ENCODE data around the gene PTPRN. TPM values are rescaled to one million over a fixed set of nuclear protein-coding genes. Genes with fewer than 3 reads are reported as not detected.

The PTPRN gene
- polyA plus RNA-seq, 1 experiment, result 11.7 TPM

DNA sequence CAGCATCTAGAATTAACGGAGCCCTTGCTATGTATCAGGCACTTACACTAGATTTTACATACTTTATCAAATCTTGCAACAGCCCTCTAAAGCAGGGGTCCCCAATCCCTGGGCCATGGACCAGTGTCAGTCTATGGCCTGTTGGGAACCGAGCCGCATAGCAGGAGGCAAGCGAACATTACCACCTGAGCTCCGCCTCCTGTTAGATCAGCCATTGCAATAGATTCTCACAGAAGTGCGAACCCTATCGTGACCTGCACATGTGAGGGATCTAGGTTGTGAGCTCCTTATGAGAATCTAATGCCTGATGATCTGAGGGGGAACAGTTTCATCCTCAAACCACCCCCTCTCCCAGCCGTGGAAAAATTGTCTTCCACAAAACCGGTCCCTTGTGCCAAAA lies 16.6 kb downstream of the PTPRN start:
- no peaks in the 10 kb centered on the region for H3K9me3 ChIP-seq (ENCODE audit: control insufficient read depth, insufficient read depth, low read length)
- H3K27ac ChIP-seq (ENCODE audit: low read depth, low read length), result no peak overlapping the region
- no peaks in the 10 kb centered on the region for H3K27me3 ChIP-seq (ENCODE audit: control insufficient read depth, insufficient read depth, low read length)
- CTCF ChIA-PET, result interaction anchor here (1.3 to 12.4 kb wide), 7 partner anchors 15 to 134 kb away, joined by 3 to 131 read pairs (median 6); partner anchors contain the start of genes NHEJ1 and ZFAND2B
- POLR2A ChIA-PET, result no interaction called here
- no peak overlapping the region for H3K4me3 ChIP-seq (ENCODE audit: low read depth, low read length)
- TF ChIP-seq, protein P1, sequence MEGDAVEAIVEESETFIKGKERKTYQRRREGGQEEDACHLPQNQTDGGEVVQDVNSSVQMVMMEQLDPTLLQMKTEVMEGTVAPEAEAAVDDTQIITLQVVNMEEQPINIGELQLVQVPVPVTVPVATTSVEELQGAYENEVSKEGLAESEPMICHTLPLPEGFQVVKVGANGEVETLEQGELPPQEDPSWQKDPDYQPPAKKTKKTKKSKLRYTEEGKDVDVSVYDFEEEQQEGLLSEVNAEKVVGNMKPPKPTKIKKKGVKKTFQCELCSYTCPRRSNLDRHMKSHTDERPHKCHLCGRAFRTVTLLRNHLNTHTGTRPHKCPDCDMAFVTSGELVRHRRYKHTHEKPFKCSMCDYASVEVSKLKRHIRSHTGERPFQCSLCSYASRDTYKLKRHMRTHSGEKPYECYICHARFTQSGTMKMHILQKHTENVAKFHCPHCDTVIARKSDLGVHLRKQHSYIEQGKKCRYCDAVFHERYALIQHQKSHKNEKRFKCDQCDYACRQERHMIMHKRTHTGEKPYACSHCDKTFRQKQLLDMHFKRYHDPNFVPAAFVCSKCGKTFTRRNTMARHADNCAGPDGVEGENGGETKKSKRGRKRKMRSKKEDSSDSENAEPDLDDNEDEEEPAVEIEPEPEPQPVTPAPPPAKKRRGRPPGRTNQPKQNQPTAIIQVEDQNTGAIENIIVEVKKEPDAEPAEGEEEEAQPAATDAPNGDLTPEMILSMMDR (IDR thresholded peaks at IDR 0.05; ENCODE audit: low read depth, low read length), result no peak
- DNase-seq (ENCODE audit: low read depth, low spot score), result no peak

DNA sequence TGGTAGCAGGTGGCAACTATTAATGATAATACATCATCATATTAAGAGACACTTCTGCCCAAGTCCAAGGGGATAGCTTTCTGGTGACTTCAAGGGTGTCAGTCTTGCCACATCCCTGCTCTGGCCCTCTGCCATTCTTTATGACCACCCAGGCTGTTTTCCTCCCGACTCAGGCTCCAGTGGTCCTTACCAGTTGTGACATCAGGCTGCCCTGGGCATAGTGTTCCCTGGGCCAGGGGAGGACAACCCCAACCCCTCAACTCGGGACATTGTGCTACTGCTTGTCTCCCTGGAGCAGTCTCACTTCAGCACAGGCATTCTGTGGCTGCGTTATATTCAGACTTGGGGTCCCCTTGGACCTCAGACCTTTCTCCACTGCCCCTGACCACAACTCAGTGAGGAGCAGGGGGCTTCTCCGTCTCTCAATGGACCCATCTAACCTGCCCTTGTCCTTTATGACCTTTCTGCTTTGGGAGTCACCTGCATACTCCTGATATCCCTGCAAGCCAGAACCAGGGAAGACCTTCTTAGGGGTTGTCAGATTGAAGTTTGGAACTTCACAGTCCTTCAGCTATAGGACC lies 17.2 kb downstream of the PTPRN start:
- POLR2A ChIA-PET, result interaction anchor here (0.7 kb wide), 1 partner anchor 63 kb away, joined by 3 read pairs; the partner anchor contains the start of genes ANKZF1 and ATG9A

DNA sequence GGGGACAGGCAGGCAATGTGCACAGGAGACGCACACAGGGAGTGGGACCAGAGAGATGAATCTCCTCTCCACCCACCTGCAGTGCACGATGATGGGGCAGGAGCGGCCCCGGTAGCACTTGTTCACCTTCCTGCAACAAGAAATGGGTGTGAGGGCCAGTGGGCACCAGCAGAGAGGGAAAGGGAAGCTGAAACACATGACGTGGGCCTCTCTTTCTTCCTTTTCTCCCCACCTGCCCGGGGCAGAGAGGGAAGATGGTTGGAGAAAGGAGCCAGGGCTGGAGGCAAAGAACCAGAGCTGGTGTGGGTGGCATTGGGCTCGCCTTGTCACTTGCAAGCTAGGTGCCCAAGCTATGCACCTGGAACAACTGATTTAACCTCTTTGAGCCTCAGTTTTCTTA lies 17.8 kb downstream of the PTPRN start:
- H3K27me3 ChIP-seq (ENCODE audit: control insufficient read depth, insufficient read depth, low read length), result no peaks in the 10 kb centered on the region
- DNase-seq (ENCODE audit: low read depth, low spot score), result no peak
- POLR2A ChIA-PET, result interaction anchor here (0.7 to 2.5 kb wide), 2 partner anchors 12 to 62 kb away, joined by 3 to 8 read pairs; partner anchors contain the start of genes ANKZF1, ATG9A and DNAJB2
- H3K4me3 ChIP-seq (ENCODE audit: low read depth, low read length), result no peak overlapping the region
- H3K9me3 ChIP-seq (ENCODE audit: control insufficient read depth, insufficient read depth, low read length), result no peaks in the 10 kb centered on the region
- H3K27ac ChIP-seq (ENCODE audit: low read depth, low read length), result no peak overlapping the region
- TF ChIP-seq, protein P1 (IDR thresholded peaks at IDR 0.05; ENCODE audit: low read depth, low read length), result no peak
- CTCF ChIA-PET, result interaction anchor here (1.3 to 12.4 kb wide), 5 partner anchors 8 to 132 kb away, joined by 3 to 131 read pairs (median 7); partner anchors contain the start of genes NHEJ1 and ZFAND2B

More for the DNA sequence above, 17.2 kb downstream of the PTPRN start:
- CTCF ChIA-PET, result interaction anchor here (1.3 to 12.4 kb wide), 7 partner anchors 8 to 133 kb away, joined by 3 to 131 read pairs (median 7); partner anchors contain the start of genes NHEJ1 and ZFAND2B
- H3K27me3 ChIP-seq (ENCODE audit: control insufficient read depth, insufficient read depth, low read length), result no peaks in the 10 kb centered on the region
- no peak overlapping the region for H3K4me3 ChIP-seq (ENCODE audit: low read depth, low read length)
- H3K27ac ChIP-seq (ENCODE audit: low read depth, low read length), result no peak overlapping the region
- DNase-seq (ENCODE audit: low read depth, low spot score), result no peak
- TF ChIP-seq, protein P1 (IDR thresholded peaks at IDR 0.05; ENCODE audit: low read depth, low read length), result no peak
- H3K9me3 ChIP-seq (ENCODE audit: control insufficient read depth, insufficient read depth, low read length), result no peaks in the 10 kb centered on the region

DNA sequence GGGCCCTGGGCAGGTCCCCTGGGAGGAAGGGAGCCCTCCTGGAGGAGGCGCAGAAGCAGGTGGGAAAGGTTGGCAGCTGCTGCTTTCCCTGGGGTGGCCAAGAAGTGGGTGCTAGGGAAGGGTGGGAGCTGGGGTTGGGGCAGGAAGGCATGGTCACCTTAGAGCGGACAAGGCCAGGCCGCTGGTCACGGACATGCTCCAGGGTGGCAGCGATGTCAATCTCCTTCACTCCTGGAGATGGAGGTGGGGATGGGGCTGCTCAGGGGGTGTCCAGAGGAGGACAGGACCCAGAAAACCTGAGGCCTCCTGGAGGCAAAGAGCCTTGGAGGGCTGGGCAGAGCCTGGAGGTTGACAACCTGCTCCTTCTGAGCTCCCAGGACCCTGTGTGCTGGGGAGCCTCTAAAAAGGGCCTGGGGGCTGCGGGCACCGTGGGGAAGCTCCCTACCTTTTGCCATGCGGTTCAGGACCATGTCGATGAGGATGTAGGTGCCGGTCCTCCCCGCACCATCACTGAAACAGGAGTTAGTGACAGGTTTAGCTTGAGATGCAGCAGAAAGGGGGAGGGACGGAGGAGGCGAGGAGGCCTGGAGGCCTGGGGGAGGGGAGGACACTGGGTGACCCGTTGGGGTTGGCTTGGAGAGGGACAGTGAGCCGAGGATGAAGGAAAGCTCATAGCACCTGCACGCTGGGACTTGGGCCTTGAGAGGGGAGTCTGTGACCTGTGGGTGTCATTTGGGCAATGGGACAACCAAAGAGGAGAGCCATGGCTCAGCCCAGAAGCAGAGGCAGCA lies 18.6 kb downstream of the PTPRN start:
- ChIA-PET CTCF (interaction anchor here (1.0 to 2.3 kb wide), 2 partner anchors 9 to 13 kb away, joined by 6 to 7 read pairs; no protein-coding TSS in a partner anchor), POLR2A (interaction anchor here (2.5 kb wide), 1 partner anchor 11 kb away, joined by 8 read pairs; the partner anchor contains the start of gene DNAJB2)
- no peak overlapping the region for H3K4me3 ChIP-seq (ENCODE audit: low read depth, low read length)

More for the DNA sequence above, 18.6 kb downstream of the PTPRN start:
- DNase-seq (ENCODE audit: low read depth, low spot score), result no peak
- Histone ChIP-seq H3K27ac (ENCODE audit: low read depth, low read length) (no peak overlapping the region), H3K27me3 (ENCODE audit: control insufficient read depth, insufficient read depth, low read length) (no peaks in the 10 kb centered on the region), H3K9me3 (ENCODE audit: control insufficient read depth, insufficient read depth, low read length) (no peaks in the 10 kb centered on the region)
- TF ChIP-seq, protein P1 (IDR thresholded peaks at IDR 0.05; ENCODE audit: low read depth, low read length), result no peak

All from AG04450 (cell line).